Endodermal cell (in vitro differentiated cells): Measurements from ENCODE around the gene CNGA1. TPM values are rescaled to one million over a fixed set of nuclear protein-coding genes. Genes with fewer than 3 reads are reported as not detected.

Experiments
- DNase-seq: peaks from one replicate; pipeline ENCODE4 v3.0.0-alpha.2; 2017
- H3K27ac ChIP-seq: 2 replicates; pipeline ENCODE4 v1.5.1; 2013; ENCODE audit warnings: mild to moderate bottlenecking, low read depth, low read length, moderate library complexity
- H3K27me3 ChIP-seq: 2 replicates; pipeline ENCODE4 v1.6.1; 2013; ENCODE audit warnings: mild to moderate bottlenecking, low read length, moderate library complexity; ENCODE audit not compliant: insufficient read depth, control insufficient read depth, poor library complexity, severe bottlenecking
- H3K36me3 ChIP-seq: 2 replicates; pipeline ENCODE4 v1.7.0; 2013; ENCODE audit warnings: mild to moderate bottlenecking, low read length, moderate library complexity; ENCODE audit not compliant: control insufficient read depth, insufficient read depth
- H3K4me1 ChIP-seq: one replicate; pipeline ENCODE4 v1.7.0; 2013; ENCODE audit warnings: low read length; ENCODE audit not compliant: control insufficient read depth, insufficient read depth
- H3K4me3 ChIP-seq: 2 replicates; pipeline ENCODE4 v1.5.1; 2013; ENCODE audit warnings: mild to moderate bottlenecking, low read length, moderate library complexity
- H3K9ac ChIP-seq: 2 replicates; pipeline ENCODE4 v1.6.1; 2013; ENCODE audit warnings: mild to moderate bottlenecking, low read length, moderate library complexity; ENCODE audit not compliant: poor library complexity, severe bottlenecking; ENCODE audit errors: extremely low read depth
- H3K9me3 ChIP-seq: 2 replicates; pipeline ENCODE4 v1.6.1; 2013; ENCODE audit warnings: mild to moderate bottlenecking, low read length, moderate library complexity; ENCODE audit not compliant: control insufficient read depth
- H3K27ac Mint-ChIP-seq: 2 replicates; pipeline ENCODE4 v1.8.0; 2020; ENCODE audit warnings: mixed read lengths
- H3K27me3 Mint-ChIP-seq: 2 replicates; pipeline ENCODE4 v1.8.0; 2021; ENCODE audit warnings: mild to moderate bottlenecking, mixed read lengths; ENCODE audit not compliant: insufficient read depth
- H3K36me3 Mint-ChIP-seq: 2 replicates; pipeline ENCODE4 v1.8.0; 2020; ENCODE audit warnings: low read depth, mixed read lengths
- H3K4me1 Mint-ChIP-seq: 2 replicates; pipeline ENCODE4 v1.8.0; 2020; ENCODE audit warnings: mixed read lengths
- H3K4me3 Mint-ChIP-seq: 2 replicates; pipeline ENCODE4 v1.8.0; 2020; ENCODE audit warnings: mild to moderate bottlenecking, moderate library complexity, mixed read lengths
- H3K9me3 Mint-ChIP-seq: 2 replicates; pipeline ENCODE4 v1.8.0; 2020; ENCODE audit warnings: mild to moderate bottlenecking, mixed read lengths
- CTCF ChIP-seq: fragments of 200-600 bp; sonication (generic); conservative IDR thresholded peaks from 2 replicates; pipeline ENCODE4 v1.5.0; 2021; ENCODE audit warnings: antibody characterized with exemption, mild to moderate bottlenecking
- WGBS, 2 experiments: methylation state at CpG; one replicate each; pipeline versions ENCODE4 v1.1.5 to v1.1.7; 2013; ENCODE audit warnings: missing lambda C conversion rate in 2 of 2, mixed read lengths in 1 of 2; ENCODE audit not compliant: insufficient coverage in 1 of 2, insufficient read length in 1 of 2; 5-methylcytosine and 5-hydroxymethylcytosine counted together
- total RNA-seq, 2 donors: library from RNA; stranded (reverse); fragmentation: NEBNext Ultra II Directional in 1 of 2; extraction: Animal tissue kit (Norgen Biotek cat#: 25700) in 1 of 2; gene quantifications; 2 replicates in 1 of 2; 3 replicates in 1 of 2; pipeline ENCODE4 v1.2.1, GENCODE V29; 2021

Gene CNGA1
- total RNA-seq, 2 donors from 2014 or later: 0.24 TPM; not detected in 1

GRCh38 chr4:47913330-47913729, 103.2 kb downstream of the CNGA1 start:
- TF ChIP-seq CTCF: no peak
- Mint-ChIP-seq H3K4me1 (peaks cover 25% of the 10 kb centered on the region), H3K36me3 (peaks cover 40% of the 10 kb centered on the region), H3K9me3 (peaks cover 15% of the 10 kb centered on the region), H3K27ac (peak overlapping the region; percentile 98), H3K27me3 (peaks cover 3% of the 10 kb centered on the region), H3K4me3 (peak overlapping the region; percentile 99)
- H3K4me1 ChIP-seq: peaks cover 3% of the 10 kb centered on the region
- DNase-seq: no peak
- peak overlapping the region; percentile 100 for H3K4me3 ChIP-seq
- no peaks in the 10 kb centered on the region for H3K9me3 ChIP-seq
- H3K36me3 ChIP-seq: peaks cover 29% of the 10 kb centered on the region
- H3K27ac ChIP-seq: no peak overlapping the region
- no peaks in the 10 kb centered on the region for H3K27me3 ChIP-seq
- WGBS, 2 experiments: 11 to 15% methylated on average over 2 to 4 of the region's 4 CpGs
- peak overlapping the region; percentile 84 for H3K9ac ChIP-seq

- H3K4me3 ChIP-seq: no peak overlapping the region
- Mint-ChIP-seq H3K27me3 (no peaks in the 10 kb centered on the region), H3K4me3 (no peak overlapping the region), H3K9me3 (no peaks in the 10 kb centered on the region), H3K4me1 (peaks cover 18% of the 10 kb centered on the region), H3K27ac (no peak overlapping the region), H3K36me3 (peaks cover 67% of the 10 kb centered on the region)
- no peaks in the 10 kb centered on the region for H3K9me3 ChIP-seq
- 0% methylated on average over 1 of the region's 1 CpG for WGBS, 2 experiments
- no peaks in the 10 kb centered on the region for H3K27me3 ChIP-seq
- H3K27ac ChIP-seq: no peak overlapping the region
- H3K9ac ChIP-seq: no peak overlapping the region
- TF ChIP-seq CTCF: no peak
- H3K36me3 ChIP-seq: peaks cover 75% of the 10 kb centered on the region
- no peak for DNase-seq
- H3K4me1 ChIP-seq: no peaks in the 10 kb centered on the region
These were observed 109.3 kb downstream of the CNGA1 start for GRCh38 chr4:47907089-47907646.

DNA sequence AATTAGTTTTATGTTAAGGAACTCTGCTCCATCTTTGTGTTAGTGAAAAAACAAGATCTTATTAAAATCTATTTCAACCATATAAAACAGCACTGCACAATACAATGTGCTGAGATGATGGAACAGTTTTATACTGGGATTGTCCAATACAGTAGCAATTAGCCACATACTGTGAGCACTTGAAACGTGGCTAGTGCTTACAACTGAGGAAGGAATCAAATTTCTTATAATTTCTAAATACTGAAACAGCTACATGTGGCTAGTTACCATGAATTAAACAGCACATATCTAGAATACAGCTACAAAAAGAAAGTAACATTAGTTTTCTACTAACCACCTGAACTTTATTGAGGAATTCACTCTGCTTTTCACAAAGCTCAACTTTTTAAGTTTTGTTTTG, 116.8 kb downstream of the CNGA1 start:
- Histone ChIP-seq H3K27ac (no peak overlapping the region), H3K9me3 (no peaks in the 10 kb centered on the region), H3K9ac (no peak overlapping the region), H3K4me3 (no peak overlapping the region), H3K4me1 (no peaks in the 10 kb centered on the region), H3K27me3 (no peaks in the 10 kb centered on the region), H3K36me3 (peaks cover 86% of the 10 kb centered on the region)
- Mint-ChIP-seq H3K9me3 (no peaks in the 10 kb centered on the region), H3K4me1 (no peaks in the 10 kb centered on the region), H3K36me3 (peaks cover 64% of the 10 kb centered on the region), H3K27me3 (no peaks in the 10 kb centered on the region), H3K27ac (no peak overlapping the region), H3K4me3 (no peak overlapping the region)
- TF ChIP-seq CTCF: no peak
- no peak for DNase-seq
- 94% methylated on average over 1 of the region's 1 CpG; no CpG with 5 or more reads in 1 of the 2 experiments for WGBS, 2 experiments
